Mesenchymal stem cell (in vitro differentiated cells and primary cell): ENCODE results near the gene EVA1B.
A peak's percentile ranks its signal among the peaks of the same experiment; 100 is the strongest.

Experiments
- DNase-seq: peaks from one replicate; pipeline ENCODE4 v3.0.0-alpha.2; 2013
- H2AFZ ChIP-seq: one replicate; pipeline ENCODE4 v1.6.1; 2013; ENCODE audit warnings: low read depth, mild to moderate bottlenecking, control low read depth, inconsistent platforms, low read length, moderate library complexity
- H2AK5ac ChIP-seq: 2 replicates; pipeline ENCODE4 v1.6.1; 2013; ENCODE audit warnings: low read length, moderate library complexity, mild to moderate bottlenecking, inconsistent platforms; ENCODE audit not compliant: severe bottlenecking
- H2BK120ac ChIP-seq: one replicate; pipeline ENCODE4 v1.6.1; 2013; ENCODE audit warnings: low read depth, mild to moderate bottlenecking, inconsistent platforms, low read length, moderate library complexity
- H2BK12ac ChIP-seq, 2 experiments: one replicate each; pipeline ENCODE4 v1.6.1; 2013; ENCODE audit warnings: inconsistent platforms in 2 of 2, low read length in 2 of 2, mild to moderate bottlenecking in 2 of 2, moderate library complexity in 2 of 2, control low read depth in 1 of 2
- H2BK15ac ChIP-seq: one replicate; pipeline ENCODE4 v1.6.1; 2013; ENCODE audit warnings: mild to moderate bottlenecking, low read depth, inconsistent platforms; ENCODE audit not compliant: poor library complexity, severe bottlenecking
- H2BK5ac ChIP-seq: 2 replicates; pipeline ENCODE4 v1.6.1; 2013; ENCODE audit warnings: low read depth, mild to moderate bottlenecking, low read length, control low read depth, inconsistent platforms; ENCODE audit not compliant: poor library complexity, severe bottlenecking
- H3K14ac ChIP-seq, 2 experiments: one replicate each; pipeline ENCODE4 v1.6.1; 2013; ENCODE audit warnings: inconsistent platforms in 2 of 2, low read length in 2 of 2, control low read depth in 1 of 2, mild to moderate bottlenecking in 1 of 2, moderate library complexity in 1 of 2
- H3K18ac ChIP-seq, 2 experiments: one replicate each; pipeline ENCODE4 v1.6.1; 2013; ENCODE audit warnings: inconsistent platforms in 2 of 2, low read length in 2 of 2, control low read depth in 1 of 2, low read depth in 1 of 2, mild to moderate bottlenecking in 1 of 2
- H3K23ac ChIP-seq, 2 experiments: one replicate each; pipeline ENCODE4 v1.6.1; 2013; ENCODE audit warnings: inconsistent platforms in 2 of 2, low read length in 2 of 2, mild to moderate bottlenecking in 2 of 2, moderate library complexity in 2 of 2, control low read depth in 1 of 2
- H3K27ac ChIP-seq: 2 replicates; pipeline ENCODE4 v1.5.1; 2013; ENCODE audit warnings: mild to moderate bottlenecking, moderate library complexity, low read length, control low read depth, inconsistent platforms; ENCODE audit not compliant: poor library complexity, severe bottlenecking
- H3K27me3 ChIP-seq, 2 experiments: 2 replicates each; pipeline versions ENCODE4 v1.6.1 to v1.7.0; 2013; ENCODE audit warnings: low read length in 2 of 2, mild to moderate bottlenecking in 2 of 2, moderate library complexity in 2 of 2, control low read depth in 1 of 2, inconsistent platforms in 1 of 2; ENCODE audit not compliant: control insufficient read depth in 1 of 2, insufficient read depth in 1 of 2
- H3K36me3 ChIP-seq, 2 experiments: 2 replicates each; pipeline versions ENCODE4 v1.6.1 to v1.7.0; 2013; ENCODE audit warnings: low read length in 2 of 2, control low read depth in 1 of 2, inconsistent platforms in 1 of 2, low read depth in 1 of 2, mild to moderate bottlenecking in 1 of 2; ENCODE audit not compliant: insufficient read depth in 2 of 2, control insufficient read depth in 1 of 2
- H3K4ac ChIP-seq, 2 experiments: one replicate each; pipeline ENCODE4 v1.6.1; 2013; ENCODE audit warnings: inconsistent platforms in 2 of 2, low read length in 2 of 2, mild to moderate bottlenecking in 2 of 2, moderate library complexity in 2 of 2, control low read depth in 1 of 2, low read depth in 1 of 2
- H3K4me1 ChIP-seq: 2 replicates; pipeline ENCODE4 v1.6.1; 2013; ENCODE audit warnings: low read depth, low read length, control low read depth; ENCODE audit not compliant: control insufficient read depth, insufficient read depth
- H3K4me2 ChIP-seq: 2 replicates; pipeline ENCODE4 v1.6.1; 2013; ENCODE audit warnings: low read length, mild to moderate bottlenecking, inconsistent platforms; ENCODE audit not compliant: poor library complexity, severe bottlenecking
- H3K4me3 ChIP-seq, 2 experiments: 2 replicates each; pipeline versions ENCODE4 v1.5.1 to v1.7.0; 2013; ENCODE audit warnings: low read length in 2 of 2, mild to moderate bottlenecking in 2 of 2, control low read depth in 1 of 2, low read depth in 1 of 2; ENCODE audit not compliant: insufficient read depth in 1 of 2
- H3K79me1 ChIP-seq: replicated peaks from 2 replicates; pipeline ENCODE4 v1.6.1; 2013; ENCODE audit warnings: mild to moderate bottlenecking, control low read depth, low read length, inconsistent platforms; ENCODE audit not compliant: poor library complexity, severe bottlenecking
- H3K9ac ChIP-seq: 2 replicates; pipeline ENCODE4 v1.7.0; 2013; ENCODE audit warnings: mild to moderate bottlenecking, low read length, moderate library complexity
- H3K9me3 ChIP-seq: 2 replicates; pipeline ENCODE4 v1.7.0; 2013; ENCODE audit warnings: mild to moderate bottlenecking, low read length; ENCODE audit not compliant: control insufficient read depth
- H4K8ac ChIP-seq: one replicate; pipeline ENCODE4 v1.6.1; 2013; ENCODE audit warnings: inconsistent platforms, mild to moderate bottlenecking, low read length, moderate library complexity
- H4K91ac ChIP-seq: one replicate; pipeline ENCODE4 v1.6.1; 2013; ENCODE audit warnings: mild to moderate bottlenecking, low read length, inconsistent platforms
- WGBS: methylation state at CpG from one replicate; pipeline ENCODE4 v1.1.7; 2013; ENCODE audit warnings: mixed read lengths; 5-methylcytosine and 5-hydroxymethylcytosine counted together

Gene EVA1B

DNA sequence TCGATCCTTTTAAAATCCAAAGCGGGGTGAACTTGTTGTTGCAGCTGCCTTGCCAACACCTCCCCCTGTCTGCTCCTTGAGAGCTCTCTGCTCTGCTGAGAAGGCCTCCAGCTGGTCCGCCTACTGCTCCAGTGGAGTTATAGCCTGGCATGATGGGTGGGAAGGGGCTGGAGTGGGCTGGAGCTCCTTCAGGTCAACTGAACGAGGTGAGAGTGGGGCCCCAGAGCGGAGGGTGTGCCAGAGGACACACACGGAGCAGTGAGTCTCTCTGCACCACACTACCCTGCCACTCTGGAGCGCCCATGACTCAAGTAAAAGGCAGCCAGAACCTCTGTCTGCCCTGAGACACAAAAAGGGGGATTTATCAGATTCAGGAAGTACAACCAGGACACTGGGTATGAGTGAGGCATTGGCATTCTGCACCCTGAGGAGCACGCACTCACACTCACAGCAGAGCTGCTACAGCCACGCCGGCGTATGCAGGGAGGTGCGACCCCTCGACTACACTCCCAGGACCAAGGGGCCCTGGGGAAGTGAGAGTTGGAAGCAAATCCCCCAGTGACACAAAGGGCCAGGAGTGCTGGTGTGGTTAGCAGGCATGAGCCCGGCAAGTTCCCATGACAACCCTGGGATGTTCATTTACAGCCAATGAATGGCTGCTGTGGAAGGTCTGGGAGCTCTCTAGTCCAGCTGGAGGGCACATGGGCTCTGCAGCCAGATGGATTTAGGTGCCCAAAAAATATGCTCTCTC, 28.0 kb upstream of the EVA1B start:
- H3K27me3 ChIP-seq: no peaks in the 10 kb centered on the region
- H2BK12ac ChIP-seq: peak overlapping the region; percentile 82 to 98
- H3K14ac ChIP-seq: peak overlapping the region in 1 of 2 experiments; percentile 85
- H3K18ac ChIP-seq: peak overlapping the region; percentile 79 to 98
- H2AK5ac ChIP-seq: peak overlapping the region; percentile 61
- H3K9me3 ChIP-seq: no peaks in the 10 kb centered on the region
- peak overlapping the region; percentile 83 to 90 for H3K4ac ChIP-seq
- peak overlapping the region; percentile 76 for H2BK5ac ChIP-seq
- peaks cover 52% of the 10 kb centered on the region for H3K4me1 ChIP-seq
- H2BK120ac ChIP-seq: peak overlapping the region; percentile 93
- H3K23ac ChIP-seq: no peak overlapping the region
- 25% methylated on average over 14 of the region's 14 CpGs for WGBS
- peaks cover 62 to 77% of the 10 kb centered on the region in 2 experiments for H3K36me3 ChIP-seq
- H4K91ac ChIP-seq: peak overlapping the region; percentile 97
- peak overlapping the region; percentile 25 for H3K4me2 ChIP-seq
- peak overlapping the region; percentile 96 for H3K27ac ChIP-seq
- H2BK15ac ChIP-seq: peak overlapping the region; percentile 76
- DNase-seq: peak; percentile 93
- no peak overlapping the region for H2AFZ ChIP-seq
- H3K4me3 ChIP-seq: peak overlapping the region in 1 of 2 experiments; percentile 48
- H4K8ac ChIP-seq: peak overlapping the region; percentile 96
- peaks cover 27% of the 10 kb centered on the region for H3K79me1 ChIP-seq
- peak overlapping the region; percentile 80 for H3K9ac ChIP-seq

DNA sequence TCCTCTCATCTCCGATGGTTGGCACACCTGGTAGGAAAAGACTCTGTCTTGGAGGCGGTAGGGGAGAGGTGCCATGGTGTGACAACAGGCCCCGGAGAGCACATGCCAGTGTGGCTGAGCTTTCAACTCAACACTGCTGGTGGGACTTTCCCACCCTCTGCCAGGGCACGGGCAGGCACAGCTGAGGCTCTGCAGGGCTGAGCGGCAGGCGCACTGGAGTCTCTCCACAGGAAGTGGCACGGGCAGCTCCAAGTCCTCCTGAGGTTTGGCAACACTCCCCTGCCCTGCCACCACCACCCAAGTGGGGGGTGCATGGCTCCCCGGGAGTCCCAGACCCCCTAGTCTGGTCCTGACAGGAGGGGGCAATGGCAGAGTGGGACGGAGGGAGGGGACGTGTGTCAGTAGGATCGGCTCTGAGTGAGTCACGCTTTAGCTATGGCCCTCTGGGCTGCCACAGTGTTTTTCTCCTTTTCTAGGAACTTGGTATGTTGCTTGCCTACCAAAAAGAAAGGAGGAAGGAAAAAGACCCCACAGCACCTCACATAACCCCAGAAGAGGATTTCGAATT, 27.3 kb upstream of the EVA1B start:
- no peaks in the 10 kb centered on the region for H3K9me3 ChIP-seq
- H3K18ac ChIP-seq: peak overlapping the region; percentile 85 to 98
- H2BK12ac ChIP-seq: peak overlapping the region; percentile 94 to 98
- peak overlapping the region; percentile 87 for H2BK5ac ChIP-seq
- H3K4me3 ChIP-seq: peak overlapping the region in 1 of 2 experiments; percentile 48
- no peak overlapping the region for H3K23ac ChIP-seq
- WGBS: 42% methylated on average over 12 of the region's 13 CpGs
- H2AK5ac ChIP-seq: peak overlapping the region; percentile 94
- H3K14ac ChIP-seq: peak overlapping the region in 1 of 2 experiments; percentile 73
- peak overlapping the region; percentile 80 for H3K9ac ChIP-seq
- peak overlapping the region; percentile 96 for H3K27ac ChIP-seq
- H4K91ac ChIP-seq: peak overlapping the region; percentile 99
- no peak overlapping the region for H2AFZ ChIP-seq
- H3K4me1 ChIP-seq: peaks cover 52% of the 10 kb centered on the region
- H2BK120ac ChIP-seq: peak overlapping the region; percentile 89
- peaks cover 29% of the 10 kb centered on the region for H3K79me1 ChIP-seq
- H3K36me3 ChIP-seq: peaks cover 61 to 76% of the 10 kb centered on the region in 2 experiments
- peak; percentile 91 for DNase-seq
- H3K4me2 ChIP-seq: peak overlapping the region; percentile 25
- H3K27me3 ChIP-seq: no peaks in the 10 kb centered on the region
- H3K4ac ChIP-seq: peak overlapping the region; percentile 70 to 94
- peak overlapping the region; percentile 85 for H2BK15ac ChIP-seq
- H4K8ac ChIP-seq: peak overlapping the region; percentile 96

DNA sequence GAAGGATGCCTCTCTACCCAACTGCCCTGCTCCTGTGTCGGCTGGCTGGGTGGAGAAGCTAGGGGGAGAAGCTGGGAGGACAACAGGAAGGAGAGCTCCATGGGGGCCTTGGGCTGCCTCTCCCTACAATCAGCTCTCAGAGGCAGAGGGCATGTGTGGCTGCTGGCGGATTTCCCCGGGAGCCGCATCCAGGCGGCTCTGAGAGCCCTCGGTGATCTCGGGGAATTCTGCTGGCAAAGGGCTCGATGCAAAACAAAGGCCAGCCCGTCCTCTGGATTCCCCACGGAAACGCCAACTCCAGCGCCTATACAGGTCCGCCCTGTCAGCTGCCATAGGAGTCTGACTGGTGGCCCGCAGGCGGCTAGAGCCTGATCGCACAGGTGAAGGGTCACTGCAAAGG, 26.4 kb upstream of the EVA1B start:
- H3K9me3 ChIP-seq: no peaks in the 10 kb centered on the region
- H2AFZ ChIP-seq: no peak overlapping the region
- peak overlapping the region; percentile 62 for H4K8ac ChIP-seq
- H3K23ac ChIP-seq: no peak overlapping the region
- peak overlapping the region; percentile 99 for H4K91ac ChIP-seq
- no peak overlapping the region for H3K4me3 ChIP-seq
- DNase-seq: peak; percentile 18
- peak overlapping the region; percentile 89 for H2BK120ac ChIP-seq
- H2BK5ac ChIP-seq: peak overlapping the region; percentile 48
- no peaks in the 10 kb centered on the region for H3K27me3 ChIP-seq
- H3K18ac ChIP-seq: peak overlapping the region; percentile 85 to 98
- peaks cover 52% of the 10 kb centered on the region for H3K4me1 ChIP-seq
- no peak overlapping the region for H3K4me2 ChIP-seq
- H3K36me3 ChIP-seq: peaks cover 61 to 76% of the 10 kb centered on the region in 2 experiments
- WGBS: 89% methylated on average over 16 of the region's 16 CpGs
- H3K14ac ChIP-seq: no peak overlapping the region
- peak overlapping the region; percentile 94 to 98 for H2BK12ac ChIP-seq
- H3K79me1 ChIP-seq: peaks cover 29% of the 10 kb centered on the region
- peak overlapping the region; percentile 94 for H2AK5ac ChIP-seq
- peak overlapping the region; percentile 96 for H3K27ac ChIP-seq
- H3K9ac ChIP-seq: peak overlapping the region; percentile 80
- H3K4ac ChIP-seq: peak overlapping the region; percentile 70 to 94
- H2BK15ac ChIP-seq: peak overlapping the region; percentile 83

DNA sequence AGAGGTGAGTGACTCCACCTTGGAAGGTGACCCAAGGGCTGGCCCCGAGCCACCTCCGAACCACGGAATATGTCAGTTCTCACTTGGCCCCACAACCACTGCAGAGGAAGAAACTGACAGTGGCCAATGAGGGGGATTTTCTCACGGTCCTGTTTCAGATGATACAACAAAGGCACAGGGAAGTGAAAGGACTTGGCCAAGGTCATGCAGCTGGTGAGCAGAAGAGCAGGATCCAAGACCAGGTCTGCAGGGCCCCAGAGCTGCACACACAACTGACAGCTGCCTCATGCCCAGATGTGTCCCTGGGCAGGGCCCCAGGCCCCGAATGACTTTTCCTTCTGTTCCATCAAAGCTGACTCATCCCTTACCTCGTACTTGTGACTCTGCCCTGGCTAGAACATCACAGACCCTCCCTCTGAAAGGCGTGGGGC, 25.8 kb upstream of the EVA1B start:
- H2BK12ac ChIP-seq: peak overlapping the region in 1 of 2 experiments; percentile 6
- no peak overlapping the region for H3K4me2 ChIP-seq
- 54% methylated on average over 7 of the region's 7 CpGs for WGBS
- no peak overlapping the region for H4K8ac ChIP-seq
- H3K4me1 ChIP-seq: peaks cover 53% of the 10 kb centered on the region
- no peaks in the 10 kb centered on the region for H3K9me3 ChIP-seq
- peak overlapping the region; percentile 70 for H2AK5ac ChIP-seq
- H3K36me3 ChIP-seq: peaks cover 61 to 76% of the 10 kb centered on the region in 2 experiments
- H2AFZ ChIP-seq: no peak overlapping the region
- H2BK5ac ChIP-seq: no peak overlapping the region
- H3K4me3 ChIP-seq: no peak overlapping the region
- peak; percentile 70 for DNase-seq
- peak overlapping the region in 1 of 2 experiments; percentile 68 for H3K14ac ChIP-seq
- H4K91ac ChIP-seq: no peak overlapping the region
- H3K27me3 ChIP-seq: no peaks in the 10 kb centered on the region
- no peak overlapping the region for H3K23ac ChIP-seq
- peak overlapping the region; percentile 80 for H3K9ac ChIP-seq
- H3K27ac ChIP-seq: peak overlapping the region; percentile 96
- H3K79me1 ChIP-seq: peaks cover 30% of the 10 kb centered on the region
- peak overlapping the region in 1 of 2 experiments; percentile 94 for H3K4ac ChIP-seq
- H2BK15ac ChIP-seq: no peak overlapping the region
- H3K18ac ChIP-seq: peak overlapping the region; percentile 61 to 85
- no peak overlapping the region for H2BK120ac ChIP-seq
